GM21723 (cell line): ENCODE results near the gene NHP2.
A peak's percentile ranks its signal among the peaks of the same experiment; 100 is the strongest.
"Not testable (repeated sequence)": the region's sequence is repeated elsewhere in the genome, so short reads cannot be mapped to it uniquely, and the experiment has no call there.

ENCODE experiments used
- ATAC-seq: cut with Tn5 transposase; IDR thresholded peaks from one replicate; pipeline ENCODE4 v1.9.1; 2021; ENCODE audit warnings: mild to moderate bottlenecking, moderate library complexity; ENCODE audit not compliant: unreplicated experiment

The NHP2 gene

GRCh38 chr5:178136990-178137389 is 16.7 kb downstream of the NHP2 start:
- ATAC-seq: no peak

DNA sequence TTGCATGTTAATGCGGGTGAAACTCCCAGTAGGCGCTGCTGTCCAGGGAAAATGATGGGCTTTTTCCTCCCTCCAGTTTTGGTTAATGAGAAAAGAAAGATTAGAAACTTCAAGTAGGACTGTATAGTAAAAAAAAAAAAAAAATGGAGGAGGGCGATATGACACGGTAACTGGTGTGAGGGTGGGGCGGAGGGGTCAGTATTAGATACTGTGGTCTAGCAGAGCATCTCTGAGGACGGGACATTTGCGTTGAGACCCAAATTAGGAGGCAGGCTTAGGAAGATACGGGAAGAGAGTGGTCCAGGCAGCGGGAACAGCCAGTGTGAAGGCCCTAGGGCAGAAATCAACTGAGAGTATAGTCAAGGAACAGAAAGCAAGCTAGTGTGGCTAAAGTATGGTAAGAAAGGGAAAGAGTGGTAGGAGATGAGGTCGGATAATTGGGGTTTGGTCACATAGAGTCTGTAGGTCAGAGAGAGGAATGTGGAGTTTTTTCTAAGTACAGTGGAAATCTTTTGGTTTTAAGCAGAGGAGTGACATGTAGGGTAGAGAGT is 22.2 kb downstream of the NHP2 start:
- ATAC-seq: peak; percentile 17

DNA sequence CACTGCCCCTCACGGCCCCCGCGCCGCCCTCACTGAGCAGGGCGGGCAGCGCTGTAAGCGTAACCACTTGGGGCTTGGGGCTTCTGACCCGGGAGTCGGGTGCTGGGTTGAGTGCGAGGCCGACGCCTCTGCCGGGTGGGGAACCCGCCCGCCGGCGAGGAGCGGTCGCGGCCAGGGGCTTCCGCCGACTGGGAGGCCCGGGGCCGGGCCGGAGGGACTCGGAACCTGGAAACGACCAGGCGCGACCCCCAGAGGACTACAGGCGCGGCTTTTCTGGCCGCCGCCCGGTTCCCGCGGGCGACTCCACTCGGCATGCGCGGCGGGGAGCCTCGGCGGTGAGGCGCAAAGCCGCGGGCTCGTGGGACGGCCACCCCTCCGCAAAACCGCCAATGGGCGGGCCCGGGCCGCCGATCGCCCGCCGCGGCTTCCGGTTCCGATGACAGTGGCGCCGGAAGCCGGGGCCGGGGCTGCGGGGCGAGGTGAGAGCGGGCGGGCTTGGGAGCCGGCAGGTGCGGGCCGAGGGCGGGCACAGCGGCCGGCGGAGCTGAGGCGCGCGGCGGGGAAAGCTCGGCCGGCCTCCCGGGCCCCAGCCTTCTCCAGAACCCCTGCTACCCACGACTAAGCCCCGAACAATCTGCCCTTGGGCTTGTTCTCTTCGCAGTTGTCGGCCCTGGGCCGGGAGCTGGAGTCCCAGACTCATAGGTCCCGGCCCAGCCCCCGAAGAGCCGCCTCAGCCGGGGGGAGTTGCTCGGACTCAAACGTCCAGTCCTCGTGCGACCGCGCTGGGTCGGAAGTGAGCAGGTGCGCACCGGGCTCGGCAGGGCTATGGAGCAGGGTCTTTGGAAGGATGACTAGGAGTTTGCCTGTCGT is 22.9 kb downstream of the NHP2 start, which contains the start of gene RMND5B:
Gene RMND5B, plus strand, starts transcription at position 439 of the 870 bp plus-strand sequence. CDS start 7,106 bp downstream, outside the sequence.
- peak; percentile 80 for ATAC-seq

DNA sequence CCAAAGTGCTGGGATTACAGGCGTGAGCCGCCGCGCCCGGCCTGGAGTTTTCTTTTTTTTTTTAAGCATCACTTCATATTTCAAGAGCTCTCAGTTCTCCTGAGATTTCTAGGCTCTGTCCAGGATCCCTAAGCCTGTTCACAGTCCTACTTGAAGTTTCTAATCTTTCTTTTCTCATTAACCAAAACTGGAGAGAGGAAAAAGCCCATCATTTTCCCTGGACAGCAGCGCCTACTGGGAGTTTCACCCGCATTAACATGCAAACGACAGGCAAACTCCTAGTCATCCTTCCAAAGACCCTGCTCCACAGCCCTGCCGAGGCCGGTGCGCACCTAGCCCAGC is 23.5 kb downstream of the NHP2 start:
- ATAC-seq: not testable (repeated sequence)

- no peak for ATAC-seq
These were observed 24.4 kb downstream of the NHP2 start for GRCh38 chr5:178129296-178129695.

DNA sequence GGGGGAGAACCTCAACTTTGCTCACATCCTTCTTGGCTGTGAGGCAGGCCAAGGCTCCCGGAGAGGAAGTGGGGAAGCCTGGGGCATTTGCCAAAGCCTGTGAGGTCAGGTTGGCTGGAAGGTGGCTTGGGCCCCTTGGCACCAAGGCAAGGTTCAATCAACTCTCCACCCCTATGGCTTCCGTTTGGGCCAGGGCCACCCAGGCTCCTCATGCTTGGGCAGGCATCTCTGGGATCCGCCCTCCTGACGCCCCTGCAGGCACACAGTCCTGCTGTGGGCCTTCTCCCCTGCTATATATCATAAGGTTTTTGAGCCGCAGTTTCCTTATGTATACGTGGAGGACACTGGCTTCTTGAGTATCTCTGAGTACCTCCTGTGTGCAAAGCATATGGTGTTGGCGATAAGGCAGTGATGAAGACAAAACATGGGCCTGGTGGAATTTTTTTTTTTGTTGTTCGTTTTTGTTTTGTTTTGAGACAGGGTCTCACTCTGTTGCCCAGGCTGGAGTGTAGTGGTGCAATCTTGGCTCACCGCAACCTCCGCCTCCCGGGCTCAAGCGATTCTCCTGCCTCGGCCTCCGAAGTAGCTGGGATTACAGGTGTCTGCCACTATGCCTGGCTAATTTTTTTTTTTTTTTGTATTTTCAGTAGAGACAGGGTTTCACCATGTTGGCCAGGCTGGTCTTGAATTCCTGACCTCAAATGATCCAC is 26.2 kb downstream of the NHP2 start:
- ATAC-seq: not testable (repeated sequence)

DNA sequence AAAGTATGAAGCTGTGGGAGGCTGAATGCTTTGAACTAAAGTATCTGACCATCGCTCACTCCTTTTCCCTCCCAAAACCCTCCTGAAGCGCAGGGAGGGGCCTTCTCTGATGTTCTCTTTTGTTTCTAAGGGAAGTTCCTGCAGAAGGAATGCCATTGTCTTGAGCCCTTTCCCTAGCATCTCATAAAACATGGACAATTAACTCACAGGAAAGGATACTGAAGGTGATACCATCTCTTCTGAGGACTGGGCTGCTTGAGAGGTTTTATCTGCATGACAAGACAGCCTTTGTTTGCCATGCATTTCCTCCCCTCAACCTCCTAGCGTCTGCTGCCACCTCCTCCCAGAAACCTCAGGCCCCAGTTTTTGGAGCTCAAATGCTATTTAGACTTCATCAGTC is 27.1 kb downstream of the NHP2 start:
- no peak for ATAC-seq

GRCh38 chr5:178125253-178125906 is 28.3 kb downstream of the NHP2 start:
- ATAC-seq: no peak

GRCh38 chr5:178123966-178124925 is 29.4 kb downstream of the NHP2 start:
- ATAC-seq: no peak

- no peak for ATAC-seq
These were observed 30.4 kb downstream of the NHP2 start for GRCh38 chr5:178123094-178123965.

DNA sequence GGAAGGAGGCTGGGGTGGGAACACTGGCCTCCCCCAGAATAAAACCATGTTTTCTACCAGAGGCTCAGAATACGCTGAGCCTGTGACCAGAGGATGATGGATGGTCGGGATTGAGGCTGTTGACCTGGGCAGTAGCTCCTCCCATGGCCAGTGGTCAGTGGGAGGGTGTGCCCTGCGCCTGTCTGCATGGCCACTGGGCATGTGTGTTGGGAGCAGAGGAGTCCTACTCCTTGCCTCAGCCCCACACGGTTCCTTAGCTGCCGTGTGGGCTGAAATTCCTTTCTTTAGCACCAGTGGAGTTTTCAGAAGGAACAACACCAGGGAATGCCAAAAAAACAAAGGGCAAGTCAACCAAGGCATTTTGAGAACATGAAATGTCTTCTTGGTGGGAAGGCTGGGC is 31.3 kb downstream of the NHP2 start:
- no peak for ATAC-seq

DNA sequence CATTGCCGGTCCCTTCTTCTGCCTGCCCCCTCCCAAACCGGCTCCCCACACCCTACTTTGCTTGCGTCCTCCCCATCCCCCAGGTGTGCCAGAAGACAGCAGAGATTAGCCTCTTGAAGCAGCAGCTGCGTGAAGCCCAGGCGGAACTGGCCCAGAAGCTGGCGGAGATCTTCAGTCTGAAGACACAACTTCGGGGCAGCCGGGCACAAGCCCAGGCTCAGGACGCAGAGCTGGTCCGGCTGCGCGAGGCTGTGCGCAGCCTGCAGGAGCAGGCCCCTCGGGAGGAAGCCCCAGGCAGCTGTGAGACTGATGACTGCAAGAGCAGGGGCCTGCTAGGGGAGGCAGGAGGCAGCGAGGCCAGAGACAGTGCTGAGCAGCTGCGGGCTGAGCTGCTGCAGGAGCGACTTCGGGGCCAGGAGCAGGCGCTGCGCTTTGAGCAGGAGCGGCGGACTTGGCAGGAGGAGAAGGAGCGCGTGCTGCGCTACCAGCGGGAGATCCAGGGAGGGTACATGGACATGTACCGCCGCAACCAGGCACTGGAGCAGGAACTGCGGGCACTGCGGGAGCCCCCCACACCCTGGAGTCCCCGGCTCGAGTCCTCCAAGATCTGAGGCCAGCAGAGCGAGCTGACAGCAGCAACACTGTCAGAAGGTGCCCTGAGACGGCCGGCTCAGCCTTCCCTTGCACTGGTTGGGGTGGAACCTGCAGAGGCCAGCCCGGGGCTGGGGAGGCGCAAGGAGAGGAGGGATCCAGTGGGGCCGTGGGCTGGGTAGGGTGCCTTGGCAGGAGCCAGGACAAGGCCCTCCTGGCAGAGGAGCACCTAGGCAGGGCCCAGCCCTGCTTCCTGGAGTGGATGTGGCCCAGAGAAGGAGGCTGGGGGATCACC is 32.1 kb downstream of the NHP2 start:
- no peak for ATAC-seq

DNA sequence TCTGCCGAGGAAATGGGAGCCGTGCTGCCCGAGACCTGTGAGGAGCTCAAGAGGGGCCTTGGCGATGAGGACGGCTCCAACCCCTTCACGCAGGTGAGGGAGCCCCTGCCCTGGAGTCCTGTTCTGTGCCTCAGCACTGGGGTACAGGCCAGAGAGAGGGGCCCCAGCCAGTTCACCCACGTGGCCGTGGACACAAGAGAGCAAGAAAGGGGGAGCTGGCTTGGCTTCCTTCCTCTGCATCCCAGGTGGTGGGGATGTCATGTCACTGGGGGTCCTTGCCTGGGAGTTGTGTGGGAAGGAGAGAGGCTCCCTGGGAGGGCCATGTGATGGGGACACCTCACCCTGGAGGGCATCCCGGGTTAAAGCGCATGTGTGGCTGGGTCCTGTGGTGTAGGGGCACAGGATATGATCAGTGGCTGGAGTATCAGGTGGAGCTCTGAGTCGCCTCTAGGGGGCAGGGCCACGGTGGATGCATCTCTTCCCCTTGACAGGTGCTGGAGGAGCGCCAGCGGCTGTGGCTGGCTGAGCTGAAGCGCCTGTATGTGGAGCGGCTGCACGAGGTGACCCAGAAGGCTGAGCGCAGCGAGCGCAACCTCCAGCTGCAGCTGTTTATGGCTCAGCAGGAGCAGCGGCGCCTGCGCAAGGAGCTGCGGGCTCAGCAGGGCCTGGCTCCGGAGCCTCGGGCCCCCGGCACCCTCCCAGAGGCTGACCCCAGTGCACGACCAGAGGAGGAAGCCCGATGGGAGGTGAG is 32.9 kb downstream of the NHP2 start:
- peak; percentile 75 for ATAC-seq

DNA sequence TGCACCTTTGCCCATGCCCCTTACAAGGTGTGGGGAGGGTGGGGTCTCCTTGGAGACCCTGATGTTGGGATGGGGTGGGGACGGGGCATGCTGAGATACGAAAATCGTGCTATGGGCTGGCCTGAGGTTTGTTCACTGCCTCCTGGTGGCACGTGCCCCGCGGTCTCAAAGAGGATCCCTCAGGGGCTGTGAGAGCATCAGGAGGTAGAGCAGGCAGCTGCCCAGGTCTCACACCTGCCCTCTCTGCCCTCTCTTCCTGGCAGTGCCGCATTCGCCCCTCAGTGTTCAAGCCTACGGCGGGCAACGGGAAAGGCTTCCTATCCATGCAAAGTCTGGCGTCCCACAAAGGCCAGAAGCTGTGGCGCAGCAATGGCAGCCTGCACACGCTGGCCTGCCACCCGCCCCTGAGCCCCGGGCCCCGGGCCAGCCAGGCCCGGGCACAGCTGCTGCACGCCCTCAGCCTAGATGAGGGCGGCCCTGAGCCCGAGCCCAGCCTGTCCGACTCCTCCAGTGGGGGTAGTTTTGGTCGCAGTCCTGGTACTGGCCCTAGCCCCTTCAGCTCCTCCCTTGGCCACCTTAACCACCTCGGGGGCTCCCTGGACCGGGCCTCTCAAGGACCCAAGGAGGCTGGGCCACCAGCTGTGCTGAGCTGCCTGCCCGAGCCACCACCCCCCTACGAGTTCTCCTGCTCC is 33.6 kb downstream of the NHP2 start:
- ATAC-seq: no peak

- ATAC-seq: no peak
These were observed 35.6 kb downstream of the NHP2 start for GRCh38 chr5:178117923-178118701.
